Measurements from ENCODE around the gene RGS7.

RGS7 gene

GRCh38 chr1:240801442-240801841 is 555.6 kb downstream of the RGS7 start:
- no peak for TF ChIP-seq CTCF (IDR thresholded peaks at IDR 0.05; ENCODE audit: low read depth, low read length, missing control alignments)
- H3K4me3 ChIP-seq (replicated peaks; ENCODE audit: low read depth, low read length): no peak overlapping the region
- DNase-seq (ENCODE audit: extremely low read depth, low read depth): no peak

- no peak for DNase-seq (ENCODE audit: extremely low read depth, low read depth)
- no peak for TF ChIP-seq CTCF (IDR thresholded peaks at IDR 0.05; ENCODE audit: low read depth, low read length, missing control alignments)
- no peak overlapping the region for H3K4me3 ChIP-seq (replicated peaks; ENCODE audit: low read depth, low read length)
These were observed 556.7 kb downstream of the RGS7 start for GRCh38 chr1:240800291-240800690.

GRCh38 chr1:240797050-240797449 is 560.0 kb downstream of the RGS7 start:
- DNase-seq (ENCODE audit: extremely low read depth, low read depth): no peak
- TF ChIP-seq CTCF (IDR thresholded peaks at IDR 0.05; ENCODE audit: low read depth, low read length, missing control alignments): no peak
- no peak overlapping the region for H3K4me3 ChIP-seq (replicated peaks; ENCODE audit: low read depth, low read length)

GRCh38 chr1:240794046-240794843 is 562.8 kb downstream of the RGS7 start:
- no peak overlapping the region for H3K4me3 ChIP-seq (replicated peaks; ENCODE audit: low read depth, low read length)
- TF ChIP-seq CTCF (IDR thresholded peaks at IDR 0.05; ENCODE audit: low read depth, low read length, missing control alignments): no peak
- DNase-seq (ENCODE audit: extremely low read depth, low read depth): no peak

- TF ChIP-seq CTCF (IDR thresholded peaks at IDR 0.05; ENCODE audit: low read depth, low read length, missing control alignments): no peak
- no peak for DNase-seq (ENCODE audit: extremely low read depth, low read depth)
- H3K4me3 ChIP-seq (replicated peaks; ENCODE audit: low read depth, low read length): no peak overlapping the region
These were observed 564.0 kb downstream of the RGS7 start for GRCh38 chr1:240792915-240793529.

GRCh38 chr1:240790856-240791255 is 566.1 kb downstream of the RGS7 start:
- no peak for DNase-seq (ENCODE audit: extremely low read depth, low read depth)
- TF ChIP-seq CTCF (IDR thresholded peaks at IDR 0.05; ENCODE audit: low read depth, low read length, missing control alignments): no peak
- no peak overlapping the region for H3K4me3 ChIP-seq (replicated peaks; ENCODE audit: low read depth, low read length)

Data from HFF-Myc (cell line).